ENCODE measurements around the gene MS4A4E. TPM values are rescaled to one million over a fixed set of nuclear protein-coding genes. Genes with fewer than 3 reads are reported as not detected.

Gene MS4A4E
- total RNA-seq, 1 experiment from 2014 or later, result not detected

- Mint-ChIP-seq H3K27me3 (ENCODE audit: low read depth) (no peaks in the 10 kb centered on the region), H3K4me1 (no peaks in the 10 kb centered on the region), H3K4me3 (no peak overlapping the region), H3K9me3 (peaks cover 9% of the 10 kb centered on the region), H3K36me3 (no peaks in the 10 kb centered on the region; the same call in 1 of the 2 replicates), H3K27ac (no peak overlapping the region)
- CTCF ChIA-PET, result no interaction called here
- ATAC-seq (no peak), DNase-seq (ENCODE audit: low spot score) (no peak)
- POLR2A ChIA-PET, result no interaction called here
- no peak for TF ChIP-seq GABPB1 (CRISPR knock-in tag; IDR thresholded peaks at IDR 0.05)
- no peak for TF ChIP-seq HMGXB4 (CRISPR knock-in tag; IDR thresholded peaks at IDR 0.05)
- TF ChIP-seq, protein P1, sequence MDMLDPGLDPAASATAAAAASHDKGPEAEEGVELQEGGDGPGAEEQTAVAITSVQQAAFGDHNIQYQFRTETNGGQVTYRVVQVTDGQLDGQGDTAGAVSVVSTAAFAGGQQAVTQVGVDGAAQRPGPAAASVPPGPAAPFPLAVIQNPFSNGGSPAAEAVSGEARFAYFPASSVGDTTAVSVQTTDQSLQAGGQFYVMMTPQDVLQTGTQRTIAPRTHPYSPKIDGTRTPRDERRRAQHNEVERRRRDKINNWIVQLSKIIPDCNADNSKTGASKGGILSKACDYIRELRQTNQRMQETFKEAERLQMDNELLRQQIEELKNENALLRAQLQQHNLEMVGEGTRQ (CRISPR knock-in tag; IDR thresholded peaks at IDR 0.05), result no peak
- TF ChIP-seq ZNF416 (CRISPR knock-in tag; IDR thresholded peaks at IDR 0.05), result no peak
- TF ChIP-seq, protein P2, sequence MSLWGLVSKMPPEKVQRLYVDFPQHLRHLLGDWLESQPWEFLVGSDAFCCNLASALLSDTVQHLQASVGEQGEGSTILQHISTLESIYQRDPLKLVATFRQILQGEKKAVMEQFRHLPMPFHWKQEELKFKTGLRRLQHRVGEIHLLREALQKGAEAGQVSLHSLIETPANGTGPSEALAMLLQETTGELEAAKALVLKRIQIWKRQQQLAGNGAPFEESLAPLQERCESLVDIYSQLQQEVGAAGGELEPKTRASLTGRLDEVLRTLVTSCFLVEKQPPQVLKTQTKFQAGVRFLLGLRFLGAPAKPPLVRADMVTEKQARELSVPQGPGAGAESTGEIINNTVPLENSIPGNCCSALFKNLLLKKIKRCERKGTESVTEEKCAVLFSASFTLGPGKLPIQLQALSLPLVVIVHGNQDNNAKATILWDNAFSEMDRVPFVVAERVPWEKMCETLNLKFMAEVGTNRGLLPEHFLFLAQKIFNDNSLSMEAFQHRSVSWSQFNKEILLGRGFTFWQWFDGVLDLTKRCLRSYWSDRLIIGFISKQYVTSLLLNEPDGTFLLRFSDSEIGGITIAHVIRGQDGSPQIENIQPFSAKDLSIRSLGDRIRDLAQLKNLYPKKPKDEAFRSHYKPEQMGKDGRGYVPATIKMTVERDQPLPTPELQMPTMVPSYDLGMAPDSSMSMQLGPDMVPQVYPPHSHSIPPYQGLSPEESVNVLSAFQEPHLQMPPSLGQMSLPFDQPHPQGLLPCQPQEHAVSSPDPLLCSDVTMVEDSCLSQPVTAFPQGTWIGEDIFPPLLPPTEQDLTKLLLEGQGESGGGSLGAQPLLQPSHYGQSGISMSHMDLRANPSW (CRISPR knock-in tag; conservative IDR thresholded peaks at IDR 0.05; ENCODE audit: low read depth), result no peak
- TF ChIP-seq CDX4 (CRISPR knock-in tag; IDR thresholded peaks at IDR 0.05; ENCODE audit: borderline replicate concordance), result no peak
- TF ChIP-seq, protein P3, sequence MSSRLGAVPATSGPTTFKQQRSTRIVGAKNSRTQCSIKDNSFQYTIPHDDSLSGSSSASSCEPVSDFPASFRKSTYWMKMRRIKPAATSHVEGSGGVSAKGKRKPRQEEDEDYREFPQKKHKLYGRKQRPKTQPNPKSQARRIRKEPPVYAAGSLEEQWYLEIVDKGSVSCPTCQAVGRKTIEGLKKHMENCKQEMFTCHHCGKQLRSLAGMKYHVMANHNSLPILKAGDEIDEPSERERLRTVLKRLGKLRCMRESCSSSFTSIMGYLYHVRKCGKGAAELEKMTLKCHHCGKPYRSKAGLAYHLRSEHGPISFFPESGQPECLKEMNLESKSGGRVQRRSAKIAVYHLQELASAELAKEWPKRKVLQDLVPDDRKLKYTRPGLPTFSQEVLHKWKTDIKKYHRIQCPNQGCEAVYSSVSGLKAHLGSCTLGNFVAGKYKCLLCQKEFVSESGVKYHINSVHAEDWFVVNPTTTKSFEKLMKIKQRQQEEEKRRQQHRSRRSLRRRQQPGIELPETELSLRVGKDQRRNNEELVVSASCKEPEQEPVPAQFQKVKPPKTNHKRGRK (CRISPR knock-in tag; IDR thresholded peaks at IDR 0.05; ENCODE audit: borderline replicate concordance), result no peak
- TF ChIP-seq RELA (CRISPR knock-in tag; IDR thresholded peaks at IDR 0.05; ENCODE audit: borderline replicate concordance), result no peak
- TF ChIP-seq ELF4 (CRISPR knock-in tag; IDR thresholded peaks at IDR 0.05; ENCODE audit: low read depth), result no peak
- no peak for TF ChIP-seq MXD4 (CRISPR knock-in tag; IDR thresholded peaks at IDR 0.05; ENCODE audit: borderline replicate concordance)
- TF ChIP-seq ATF1 (CRISPR knock-in tag; IDR thresholded peaks at IDR 0.05), result no peak
- no peak for TF ChIP-seq AR (CRISPR knock-in tag; IDR thresholded peaks at IDR 0.05)
- no peak for TF ChIP-seq E2F5 (CRISPR knock-in tag; IDR thresholded peaks at IDR 0.05)
- no peak for TF ChIP-seq JUN (CRISPR knock-in tag; IDR thresholded peaks at IDR 0.05)
- no peak for TF ChIP-seq NR1H2 (CRISPR knock-in tag; IDR thresholded peaks at IDR 0.05)
- no peak for TF ChIP-seq FOXP4 (CRISPR knock-in tag; IDR thresholded peaks at IDR 0.05)
- no peak for TF ChIP-seq PRRX2 (CRISPR knock-in tag; IDR thresholded peaks at IDR 0.05)
- TF ChIP-seq, protein P4, sequence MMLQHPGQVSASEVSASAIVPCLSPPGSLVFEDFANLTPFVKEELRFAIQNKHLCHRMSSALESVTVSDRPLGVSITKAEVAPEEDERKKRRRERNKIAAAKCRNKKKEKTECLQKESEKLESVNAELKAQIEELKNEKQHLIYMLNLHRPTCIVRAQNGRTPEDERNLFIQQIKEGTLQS (CRISPR knock-in tag; conservative IDR thresholded peaks at IDR 0.05), result no peak
- TF ChIP-seq SOX15 (CRISPR knock-in tag; IDR thresholded peaks at IDR 0.05), result no peak
- no peak for TF ChIP-seq NR3C1 (CRISPR knock-in tag; conservative IDR thresholded peaks at IDR 0.05; ENCODE audit: low read depth)
These were observed 83.1 kb downstream of the MS4A4E start for GRCh38 chr11:60159868-60160267.
